ENCODE results near the gene STAC3.

STAC3 gene

DNA sequence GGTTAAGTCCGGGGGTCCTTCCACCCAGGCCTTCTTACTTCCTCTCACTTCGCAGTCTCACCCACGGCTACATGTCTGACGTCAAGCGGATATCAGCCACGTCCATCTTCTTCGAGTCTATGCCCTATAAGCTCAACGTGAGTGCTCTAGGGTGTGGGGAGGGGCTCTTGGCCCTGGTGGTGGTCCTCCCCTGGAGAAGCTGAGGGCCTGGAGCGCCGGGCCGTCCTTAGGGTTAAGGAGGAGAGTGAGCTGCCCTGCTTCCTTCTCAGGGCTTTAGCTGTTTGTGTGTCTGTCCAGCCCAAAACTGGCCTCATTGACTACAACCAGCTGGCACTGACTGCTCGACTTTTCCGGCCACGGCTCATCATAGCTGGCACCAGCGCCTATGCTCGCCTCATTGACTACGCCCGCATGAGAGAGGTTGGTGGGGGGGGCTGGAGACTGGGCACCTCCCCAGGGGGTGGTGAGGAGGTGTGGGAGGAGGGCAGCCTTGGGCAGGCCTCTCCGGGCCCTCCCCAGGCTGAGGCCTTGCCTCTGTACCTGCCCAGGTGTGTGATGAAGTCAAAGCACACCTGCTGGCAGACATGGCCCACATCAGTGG is 18.7 kb downstream of the STAC3 start:
- Histone ChIP-seq H3K9ac (ENCODE audit: low read depth, low read length) (no peak overlapping the region), H3K4me3 (ENCODE audit: low read depth, low read length) (no peak overlapping the region), H3K36me3 (ENCODE audit: control insufficient read depth, insufficient read depth, low read length) (peaks cover 32% of the 10 kb centered on the region), H3K9me3 (ENCODE audit: control insufficient read depth, insufficient read depth, low read length) (no peaks in the 10 kb centered on the region), H3K4me1 (ENCODE audit: control insufficient read depth, insufficient read depth, low read length) (peaks cover 9% of the 10 kb centered on the region), H3K27me3 (ENCODE audit: control insufficient read depth, insufficient read depth, low read length) (peaks cover 52% of the 10 kb centered on the region)

DNA sequence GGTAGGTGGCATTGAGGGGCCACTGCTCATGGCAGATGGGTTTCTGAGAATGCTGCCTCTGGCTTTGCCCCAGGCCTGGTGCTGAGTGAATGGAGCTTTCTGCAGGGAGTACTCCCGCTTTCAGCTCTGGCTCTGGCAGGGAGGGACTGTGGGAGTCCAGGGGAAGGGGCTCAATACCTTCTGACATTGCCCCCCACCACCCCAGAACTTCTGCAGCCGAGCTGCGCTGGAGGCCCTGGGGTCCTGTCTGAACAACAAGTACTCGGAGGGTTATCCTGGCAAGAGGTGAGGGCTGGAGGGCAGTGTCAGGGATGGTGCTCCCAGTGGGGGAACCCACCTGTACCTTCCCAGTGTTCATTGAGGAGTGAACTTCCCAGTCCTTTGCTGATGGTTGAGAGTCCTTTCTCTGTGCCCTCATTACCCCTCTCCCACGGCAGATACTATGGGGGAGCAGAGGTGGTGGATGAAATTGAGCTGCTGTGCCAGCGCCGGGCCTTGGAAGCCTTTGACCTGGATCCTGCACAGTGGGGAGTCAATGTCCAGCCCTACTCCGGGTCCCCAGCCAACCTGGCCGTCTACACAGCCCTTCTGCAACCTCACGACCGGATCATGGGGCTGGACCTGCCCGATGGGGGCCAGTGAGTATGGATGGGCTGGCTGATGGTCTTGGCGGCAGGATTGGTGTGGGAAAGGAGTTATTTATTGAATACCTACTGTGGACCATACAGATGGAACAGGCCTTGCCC is 19.5 kb downstream of the STAC3 start:
- Histone ChIP-seq H3K4me3 (ENCODE audit: low read depth, low read length) (no peak overlapping the region), H3K9ac (ENCODE audit: low read depth, low read length) (no peak overlapping the region), H3K9me3 (ENCODE audit: control insufficient read depth, insufficient read depth, low read length) (no peaks in the 10 kb centered on the region), H3K27me3 (ENCODE audit: control insufficient read depth, insufficient read depth, low read length) (peaks cover 48% of the 10 kb centered on the region), H3K4me1 (ENCODE audit: control insufficient read depth, insufficient read depth, low read length) (peaks cover 12% of the 10 kb centered on the region), H3K36me3 (ENCODE audit: control insufficient read depth, insufficient read depth, low read length) (peaks cover 32% of the 10 kb centered on the region)

DNA sequence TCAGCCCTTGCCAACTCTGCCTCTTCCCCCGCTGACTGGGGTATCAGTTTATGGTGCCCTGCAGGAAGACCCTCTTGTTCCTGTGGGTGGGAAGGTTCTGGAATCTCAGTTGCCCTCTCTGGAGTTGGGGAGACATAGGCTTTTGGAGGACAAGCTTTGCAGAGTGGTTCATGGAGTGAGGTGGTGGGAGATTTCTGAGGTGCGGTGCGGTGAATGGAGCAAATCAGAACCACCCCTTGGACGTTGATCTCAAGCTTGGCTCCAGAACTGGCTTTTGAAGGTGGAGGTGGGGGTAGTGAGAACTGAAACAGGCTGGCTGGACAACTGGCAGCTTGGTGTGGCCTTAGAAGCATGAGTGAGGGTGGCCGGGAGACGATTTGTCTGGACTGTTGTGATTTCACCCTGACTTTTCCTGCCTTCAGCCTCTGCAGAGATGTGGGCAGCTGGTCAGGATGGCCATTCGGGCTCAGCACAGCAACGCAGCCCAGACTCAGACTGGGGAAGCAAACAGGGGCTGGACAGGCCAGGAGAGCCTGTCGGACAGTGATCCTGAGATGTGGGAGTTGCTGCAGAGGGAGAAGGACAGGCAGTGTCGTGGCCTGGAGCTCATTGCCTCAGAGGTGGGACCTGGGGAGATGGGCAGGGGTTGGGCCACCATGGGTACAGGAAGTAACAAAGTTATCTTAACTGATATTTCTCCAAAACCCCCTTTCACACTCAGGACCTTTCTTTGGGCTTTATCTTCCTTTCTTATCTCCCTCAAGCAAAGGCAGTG is 20.4 kb downstream of the STAC3 start:
- peak overlapping the region; percentile 97 for H3K9ac ChIP-seq (ENCODE audit: low read depth, low read length)
- peak overlapping the region; percentile 95 for H3K4me3 ChIP-seq (ENCODE audit: low read depth, low read length)
- H3K27me3 ChIP-seq (ENCODE audit: control insufficient read depth, insufficient read depth, low read length), result peaks cover 48% of the 10 kb centered on the region
- H3K4me1 ChIP-seq (ENCODE audit: control insufficient read depth, insufficient read depth, low read length), result peaks cover 13% of the 10 kb centered on the region
- H3K9me3 ChIP-seq (ENCODE audit: control insufficient read depth, insufficient read depth, low read length), result no peaks in the 10 kb centered on the region
- H3K36me3 ChIP-seq (ENCODE audit: control insufficient read depth, insufficient read depth, low read length), result peaks cover 32% of the 10 kb centered on the region

DNA sequence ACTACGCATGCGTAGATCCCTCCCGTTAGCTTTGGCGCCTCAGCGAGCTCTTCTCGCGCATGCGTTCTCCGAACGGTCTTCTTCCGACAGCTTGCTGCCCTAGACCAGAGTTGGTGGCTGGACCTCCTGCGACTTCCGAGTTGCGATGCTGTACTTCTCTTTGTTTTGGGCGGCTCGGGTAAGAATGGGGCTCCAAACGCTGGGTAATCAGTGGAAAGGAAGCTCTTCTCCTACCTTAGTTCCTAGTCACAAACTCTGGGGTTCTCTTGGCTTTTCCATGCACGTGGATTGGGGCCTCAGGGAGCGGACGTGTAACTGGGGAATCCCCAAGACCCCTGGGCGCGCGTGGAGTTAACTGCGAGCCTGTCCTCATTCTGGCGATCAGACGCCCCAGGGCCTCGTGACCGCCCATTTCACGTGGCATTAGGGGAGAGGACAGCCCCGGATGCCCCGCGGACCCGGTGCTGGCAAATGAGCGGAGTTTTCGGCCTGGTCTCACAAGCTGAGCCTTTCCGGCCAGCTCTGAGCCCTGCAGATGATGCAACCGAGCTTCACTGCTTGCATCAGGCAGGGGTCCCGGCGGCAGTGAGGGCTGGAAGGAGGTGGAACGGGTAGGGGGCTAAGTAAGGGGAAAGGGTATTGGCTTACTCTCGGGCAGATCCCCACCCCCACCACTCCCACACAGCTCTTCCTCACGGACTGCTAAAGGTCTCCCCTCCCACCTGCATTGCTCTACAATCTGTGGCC is 21.2 kb downstream of the STAC3 start, which contains the start of gene SHMT2:
Gene SHMT2 (plus strand): TSS at position 78 of the 747 bp plus-strand sequence. CDS start 68 bp downstream, at position 146.
- H3K36me3 ChIP-seq (ENCODE audit: control insufficient read depth, insufficient read depth, low read length), result peaks cover 32% of the 10 kb centered on the region
- peak within 1 kb of the TSS; percentile 97 for H3K9ac ChIP-seq (ENCODE audit: low read depth, low read length)
- peak within 1 kb of the TSS; percentile 95 for H3K4me3 ChIP-seq (ENCODE audit: low read depth, low read length)
- H3K4me1 ChIP-seq (ENCODE audit: control insufficient read depth, insufficient read depth, low read length), result peaks cover 15% of the 10 kb centered on the region
- H3K9me3 ChIP-seq (ENCODE audit: control insufficient read depth, insufficient read depth, low read length), result no peaks in the 10 kb centered on the region
- peaks cover 50% of the 10 kb centered on the region for H3K27me3 ChIP-seq (ENCODE audit: control insufficient read depth, insufficient read depth, low read length)

DNA sequence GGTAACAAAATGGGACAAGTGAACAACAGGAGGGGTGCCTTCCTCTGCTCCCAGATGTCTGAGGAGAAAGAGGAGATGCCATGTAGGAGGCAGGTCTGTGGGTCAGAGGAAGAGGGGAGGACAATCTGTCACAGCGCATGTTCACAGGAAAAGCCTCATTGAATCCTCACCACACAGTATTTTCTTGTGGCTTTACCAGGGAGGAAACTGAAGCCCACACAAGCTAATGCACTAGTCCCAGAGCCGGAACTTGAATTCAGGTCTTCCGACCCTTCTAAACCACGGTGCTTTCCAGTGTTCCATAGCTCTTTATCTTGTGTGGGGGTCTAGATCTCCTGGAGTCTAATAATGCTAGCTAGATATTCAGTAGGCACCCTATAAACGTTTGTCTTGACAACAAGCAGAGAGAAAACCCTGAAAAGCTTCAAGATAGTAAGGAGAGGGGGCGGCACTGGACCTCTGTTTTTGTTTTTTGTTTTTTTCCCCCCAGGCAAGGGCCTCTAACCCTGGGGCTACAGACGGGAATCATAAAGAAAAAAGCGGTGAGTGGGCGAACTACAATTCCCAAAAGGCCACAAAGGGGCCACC is 21.8 kb downstream of the STAC3 start:
- peaks cover 28% of the 10 kb centered on the region for H3K36me3 ChIP-seq (ENCODE audit: control insufficient read depth, insufficient read depth, low read length)
- peaks cover 15% of the 10 kb centered on the region for H3K4me1 ChIP-seq (ENCODE audit: control insufficient read depth, insufficient read depth, low read length)
- peaks cover 52% of the 10 kb centered on the region for H3K27me3 ChIP-seq (ENCODE audit: control insufficient read depth, insufficient read depth, low read length)

DNA sequence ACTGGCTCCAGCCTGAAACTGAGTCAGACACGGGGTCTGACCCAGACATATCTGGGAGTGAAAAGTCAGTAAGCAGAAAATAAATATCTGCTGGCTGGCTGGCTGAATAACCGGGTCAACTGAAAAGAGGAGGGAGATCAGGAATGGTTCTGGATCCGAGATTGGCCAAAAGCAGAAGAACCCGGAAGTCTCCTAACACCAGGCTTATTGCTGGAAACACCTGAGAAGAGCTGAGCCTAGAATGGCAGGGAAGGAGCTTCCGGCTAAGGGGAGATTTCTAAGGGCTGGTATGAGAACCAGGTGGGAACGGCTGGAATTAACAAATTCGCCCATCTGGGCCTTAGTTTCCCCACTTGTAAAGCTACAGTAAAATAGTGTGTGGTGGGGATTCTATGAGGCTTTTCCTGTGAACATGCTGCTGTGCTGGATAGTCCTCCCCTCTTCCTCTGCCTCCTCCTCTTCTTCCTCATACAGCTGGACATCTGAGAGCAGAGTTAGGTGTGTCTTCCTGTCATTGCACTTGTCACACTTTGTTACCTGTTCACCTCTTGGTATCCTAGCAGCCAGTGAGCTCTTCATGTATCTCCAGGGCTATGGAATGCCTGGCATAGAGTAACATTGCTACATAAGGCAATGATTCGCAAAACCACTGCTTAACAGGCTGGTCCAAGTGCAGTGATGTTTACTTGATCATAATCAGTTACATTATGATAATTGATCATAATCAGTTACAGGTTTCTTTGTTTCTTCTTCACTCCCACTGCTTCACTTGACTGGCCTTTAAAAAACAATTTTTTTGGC is 23.5 kb downstream of the STAC3 start:
- peaks cover 62% of the 10 kb centered on the region for H3K27me3 ChIP-seq (ENCODE audit: control insufficient read depth, insufficient read depth, low read length)
- H3K9ac ChIP-seq (ENCODE audit: low read depth, low read length), result no peak overlapping the region
- peaks cover 15% of the 10 kb centered on the region for H3K4me1 ChIP-seq (ENCODE audit: control insufficient read depth, insufficient read depth, low read length)
- H3K36me3 ChIP-seq (ENCODE audit: control insufficient read depth, insufficient read depth, low read length), result peaks cover 12% of the 10 kb centered on the region
- peak overlapping the region; percentile 57 for H3K4me3 ChIP-seq (ENCODE audit: low read depth, low read length)
- no peaks in the 10 kb centered on the region for H3K9me3 ChIP-seq (ENCODE audit: control insufficient read depth, insufficient read depth, low read length)

More for the DNA sequence above, 21.8 kb downstream of the STAC3 start:
- H3K4me3 ChIP-seq (ENCODE audit: low read depth, low read length), result peak overlapping the region; percentile 95
- no peak overlapping the region for H3K9ac ChIP-seq (ENCODE audit: low read depth, low read length)
- no peaks in the 10 kb centered on the region for H3K9me3 ChIP-seq (ENCODE audit: control insufficient read depth, insufficient read depth, low read length)

DNA sequence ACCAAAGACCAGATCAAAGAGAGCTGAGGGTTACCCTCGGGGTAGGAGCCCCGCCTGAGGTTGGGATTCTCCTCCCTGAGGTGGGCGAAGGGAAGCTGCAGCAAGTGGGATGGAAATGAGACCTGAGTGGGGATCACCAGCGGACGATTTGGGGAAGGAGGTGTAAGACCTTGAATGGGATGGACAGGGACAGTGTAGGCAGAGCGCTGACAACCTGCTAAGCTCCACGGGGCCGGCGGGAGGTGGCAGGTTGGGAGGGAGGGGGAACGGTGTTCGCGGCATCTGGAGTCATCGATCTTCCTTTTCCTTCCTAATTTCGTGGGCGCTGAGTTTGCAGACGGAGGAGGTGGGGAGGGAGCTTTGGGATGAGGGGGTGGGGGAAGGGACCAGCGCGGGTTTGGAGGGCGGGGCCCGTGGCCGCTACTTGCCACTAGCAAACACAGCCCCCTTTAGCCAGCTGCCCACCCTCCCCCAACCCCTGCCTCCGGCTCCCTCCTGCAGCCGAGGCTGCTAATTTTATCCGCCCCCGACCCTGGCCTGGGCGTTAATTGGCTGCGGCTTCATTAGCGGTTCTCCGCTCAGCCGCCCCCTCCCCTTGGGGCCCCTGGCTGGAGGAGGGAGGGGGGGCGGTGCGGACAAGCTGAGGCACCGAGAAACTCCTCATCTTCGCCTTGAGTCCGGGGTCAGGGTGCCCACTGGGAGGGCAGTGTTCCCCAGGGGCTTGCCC is 24.2 kb downstream of the STAC3 start:
- H3K4me3 ChIP-seq (ENCODE audit: low read depth, low read length), result peak overlapping the region; percentile 72
- no peaks in the 10 kb centered on the region for H3K9me3 ChIP-seq (ENCODE audit: control insufficient read depth, insufficient read depth, low read length)
- peaks cover 4% of the 10 kb centered on the region for H3K36me3 ChIP-seq (ENCODE audit: control insufficient read depth, insufficient read depth, low read length)
- H3K9ac ChIP-seq (ENCODE audit: low read depth, low read length), result no peak overlapping the region
- H3K4me1 ChIP-seq (ENCODE audit: control insufficient read depth, insufficient read depth, low read length), result peaks cover 17% of the 10 kb centered on the region
- H3K27me3 ChIP-seq (ENCODE audit: control insufficient read depth, insufficient read depth, low read length), result peaks cover 70% of the 10 kb centered on the region

DNA sequence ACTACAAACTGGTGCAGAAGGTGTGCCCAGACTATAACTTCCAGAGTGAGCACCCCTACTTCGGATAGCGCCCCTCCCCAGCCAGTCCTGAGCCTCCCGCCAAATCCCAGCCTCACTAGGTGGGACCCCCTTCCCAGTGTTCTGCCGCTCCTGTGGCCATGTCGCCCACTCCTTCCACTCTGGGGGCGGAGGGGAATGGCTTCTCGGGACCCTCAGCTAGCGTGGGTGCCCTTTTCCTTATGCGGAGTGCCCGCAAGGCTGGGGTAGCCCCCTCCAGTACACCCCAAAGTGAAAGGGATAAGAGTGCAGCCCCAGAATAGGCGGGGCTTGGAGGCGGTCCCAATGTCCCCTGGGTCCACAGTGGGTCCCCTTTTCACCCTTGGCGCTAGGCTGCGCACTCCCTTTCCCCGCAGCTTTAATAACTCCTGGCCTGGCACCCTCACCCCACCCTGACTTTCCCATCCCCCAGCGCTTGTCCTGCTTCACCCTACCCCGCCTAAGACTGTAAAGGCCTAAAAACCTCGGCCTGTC is 25.2 kb downstream of the STAC3 start:
- H3K9ac ChIP-seq (ENCODE audit: low read depth, low read length), result no peak overlapping the region
- peaks cover 80% of the 10 kb centered on the region for H3K27me3 ChIP-seq (ENCODE audit: control insufficient read depth, insufficient read depth, low read length)

DNA sequence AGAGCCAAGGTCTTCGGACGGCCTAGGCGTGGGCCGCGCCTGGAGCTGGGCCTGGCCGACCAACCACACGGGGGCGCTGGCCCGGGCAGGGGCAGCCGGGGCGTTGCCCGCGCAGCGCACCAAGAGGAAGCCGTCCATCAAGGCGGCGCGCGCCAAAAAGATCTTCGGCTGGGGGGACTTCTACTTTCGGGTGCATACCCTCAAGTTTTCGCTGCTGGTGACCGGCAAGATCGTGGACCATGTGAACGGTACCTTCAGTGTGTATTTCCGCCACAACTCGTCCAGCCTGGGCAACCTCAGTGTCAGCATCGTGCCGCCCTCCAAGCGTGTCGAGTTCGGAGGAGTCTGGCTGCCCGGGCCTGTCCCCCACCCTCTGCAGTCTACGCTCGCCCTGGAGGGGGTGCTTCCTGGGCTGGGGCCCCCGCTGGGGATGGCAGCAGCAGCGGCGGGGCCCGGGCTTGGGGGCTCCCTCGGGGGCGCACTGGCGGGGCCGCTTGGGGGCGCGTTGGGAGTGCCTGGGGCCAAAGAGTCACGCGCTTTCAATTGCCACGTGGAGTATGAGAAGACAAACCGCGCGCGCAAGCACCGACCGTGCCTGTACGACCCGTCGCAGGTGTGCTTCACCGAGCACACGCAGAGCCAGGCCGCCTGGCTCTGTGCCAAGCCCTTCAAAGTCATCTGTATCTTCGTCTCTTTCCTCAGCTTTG is 25.9 kb downstream of the STAC3 start:
- Histone ChIP-seq H3K4me1 (ENCODE audit: control insufficient read depth, insufficient read depth, low read length) (peaks cover 16% of the 10 kb centered on the region), H3K9ac (ENCODE audit: low read depth, low read length) (no peak overlapping the region), H3K27me3 (ENCODE audit: control insufficient read depth, insufficient read depth, low read length) (peaks cover 84% of the 10 kb centered on the region), H3K36me3 (ENCODE audit: control insufficient read depth, insufficient read depth, low read length) (no peaks in the 10 kb centered on the region), H3K4me3 (ENCODE audit: low read depth, low read length) (peak overlapping the region; percentile 43), H3K9me3 (ENCODE audit: control insufficient read depth, insufficient read depth, low read length) (no peaks in the 10 kb centered on the region)

More for the DNA sequence above, 25.2 kb downstream of the STAC3 start:
- Histone ChIP-seq H3K36me3 (ENCODE audit: control insufficient read depth, insufficient read depth, low read length) (no peaks in the 10 kb centered on the region), H3K9me3 (ENCODE audit: control insufficient read depth, insufficient read depth, low read length) (no peaks in the 10 kb centered on the region), H3K4me1 (ENCODE audit: control insufficient read depth, insufficient read depth, low read length) (peaks cover 20% of the 10 kb centered on the region), H3K4me3 (ENCODE audit: low read depth, low read length) (peak overlapping the region; percentile 43)
